Activated CD8-positive, alpha-beta memory T cell treated with anti-CD3 and anti-CD28 coated beads for 4 hours (primary cell): ENCODE measurements around the gene RALGPS1.
"Not testable (repeated sequence)": the region's sequence is repeated elsewhere in the genome, so short reads cannot be mapped to it uniquely, and the experiment has no call there.

ENCODE experiments used
- DNase-seq, 2 donors: peaks; one replicate each; pipeline ENCODE4 v3.0.0-alpha.2; 2020; ENCODE audit warnings: low read depth in 2 of 2

The RALGPS1 gene

DNA sequence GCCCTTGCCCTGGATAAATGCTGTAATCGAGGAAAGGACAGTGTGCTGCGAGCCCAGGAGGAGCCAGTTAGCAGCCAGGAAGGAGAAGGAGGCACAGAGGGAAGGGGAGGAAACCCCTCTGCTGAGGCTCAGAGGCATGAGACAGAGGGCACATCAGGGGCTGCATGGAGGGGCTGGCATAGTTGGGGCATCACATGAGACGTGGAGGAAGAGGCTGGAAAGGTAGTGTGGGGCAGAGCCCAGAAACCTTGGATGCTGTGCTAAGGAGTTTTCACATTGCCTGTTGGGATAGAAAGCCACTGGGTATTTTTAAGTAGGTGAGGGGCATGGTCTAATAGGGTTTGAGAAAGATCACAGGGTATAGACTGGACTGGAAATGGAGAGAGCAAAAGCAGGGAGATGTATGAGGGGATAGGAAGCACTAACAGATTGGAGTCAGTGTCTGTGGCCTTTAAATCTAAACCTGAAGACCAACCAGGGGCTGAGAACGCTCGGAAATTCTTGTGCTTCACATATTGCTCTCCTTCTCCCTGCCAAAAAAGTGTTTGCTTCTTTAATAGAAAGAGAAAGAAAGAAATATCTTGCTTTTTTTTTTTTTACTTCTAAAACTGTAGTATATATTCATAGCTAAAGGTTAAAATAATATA lies 240.9 kb downstream of the RALGPS1 start:
- no peak for DNase-seq

GRCh38 chr9:127158786-127159324 lies 244.3 kb downstream of the RALGPS1 start:
- DNase-seq = no peak

- DNase-seq = no peak
Observed at GRCh38 chr9:127159325-127159801, 244.8 kb downstream of the RALGPS1 start.

DNA sequence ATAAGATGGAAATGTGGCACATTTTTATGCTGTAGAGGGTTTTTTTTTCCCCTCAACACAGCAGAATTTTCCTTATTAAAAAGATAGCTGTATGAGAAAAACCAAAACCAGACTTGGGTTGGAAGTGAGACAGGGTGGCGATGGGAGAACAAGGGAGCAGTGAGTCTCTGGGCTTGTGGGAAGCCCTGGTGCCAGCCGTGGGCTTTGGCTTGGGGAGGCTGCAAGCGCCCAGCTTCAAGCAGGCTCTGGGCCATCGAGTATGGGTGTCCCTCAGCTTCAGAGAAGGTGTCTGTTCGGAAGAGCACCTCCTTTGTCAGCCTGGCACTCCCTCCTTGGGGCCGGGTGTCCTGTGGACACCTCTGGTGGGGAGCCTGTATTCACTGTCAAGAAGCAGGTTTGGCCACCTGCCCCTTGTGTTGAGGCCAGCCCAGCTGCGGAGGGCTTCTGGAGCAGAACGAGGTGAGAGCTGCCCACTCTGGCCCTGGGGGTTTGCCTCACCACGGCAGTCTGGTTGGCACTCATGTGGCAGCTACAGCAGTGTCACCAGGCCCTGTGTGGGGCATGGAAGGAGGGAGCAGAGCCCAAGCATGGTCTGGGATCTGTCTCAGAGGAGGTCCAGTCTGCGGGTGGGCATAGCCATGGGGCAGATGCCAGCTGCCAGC lies 245.5 kb downstream of the RALGPS1 start:
- DNase-seq = no peak

DNA sequence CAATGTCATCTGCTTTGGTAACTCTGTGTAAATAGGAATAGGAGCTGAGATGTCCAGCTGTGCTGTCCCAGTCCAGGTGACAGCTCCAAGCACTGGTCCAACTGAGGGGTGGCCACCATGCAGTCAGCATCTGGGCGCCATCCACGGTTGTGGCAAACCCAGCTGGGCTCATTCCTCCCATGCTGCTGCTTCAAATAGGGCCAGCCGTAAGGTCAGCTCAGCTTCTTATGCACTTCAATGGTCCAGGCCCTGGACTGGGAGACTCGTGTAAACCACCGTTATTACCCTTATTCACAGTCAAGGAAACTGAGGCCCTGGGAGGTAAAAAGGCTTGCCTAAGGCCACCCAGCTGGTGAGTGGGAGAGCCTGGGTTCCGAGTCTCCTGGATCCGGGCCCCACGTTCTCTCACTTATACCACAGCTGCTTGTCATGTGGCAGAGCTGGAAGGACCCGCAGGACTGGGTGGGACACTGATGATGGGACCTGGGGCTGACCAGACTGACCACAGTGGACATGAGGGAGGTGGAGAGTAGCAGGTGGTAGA lies 246.6 kb downstream of the RALGPS1 start:
- no peak for DNase-seq

DNA sequence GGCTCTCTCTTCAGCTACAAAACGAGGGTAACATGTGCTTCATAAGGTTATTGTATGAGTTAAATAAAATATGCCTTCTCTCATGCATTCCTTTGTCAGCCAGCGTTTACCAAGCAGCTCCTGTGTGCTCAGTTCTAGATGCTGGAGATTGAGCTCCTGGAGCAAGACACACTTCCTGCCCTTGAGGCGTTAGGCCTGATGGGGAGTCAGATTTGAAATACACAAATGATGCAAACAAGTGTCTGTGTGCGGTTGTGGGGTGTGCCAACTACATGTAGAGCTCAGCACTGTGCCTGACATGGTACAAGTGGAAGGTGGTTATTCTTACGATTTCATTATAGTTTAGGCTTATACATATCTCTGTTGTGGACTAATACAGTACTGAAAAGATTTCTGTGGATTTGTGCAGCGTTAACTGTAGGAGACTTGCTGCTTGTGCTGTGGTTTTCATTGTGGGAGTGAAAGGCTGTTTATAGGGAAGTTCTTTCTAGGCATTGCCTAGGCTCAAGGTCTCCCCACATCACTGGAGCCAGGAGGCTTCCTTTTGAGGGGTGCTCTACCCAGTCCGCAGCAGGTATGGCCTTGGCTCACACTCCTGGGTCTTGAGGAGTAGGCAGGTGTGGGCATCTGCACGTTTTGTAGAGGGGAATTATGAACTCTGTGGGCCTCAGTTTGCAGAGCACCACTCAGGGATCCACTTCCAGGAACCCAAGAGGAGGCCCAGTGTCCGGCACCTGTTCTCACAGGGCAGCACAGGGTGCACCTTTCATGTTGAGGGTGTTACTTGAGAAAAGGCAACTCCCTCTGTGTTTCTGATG lies 247.7 kb downstream of the RALGPS1 start:
- DNase-seq = no peak

- DNase-seq = no peak
Observed at GRCh38 chr9:127162864-127163365, 248.3 kb downstream of the RALGPS1 start.

DNA sequence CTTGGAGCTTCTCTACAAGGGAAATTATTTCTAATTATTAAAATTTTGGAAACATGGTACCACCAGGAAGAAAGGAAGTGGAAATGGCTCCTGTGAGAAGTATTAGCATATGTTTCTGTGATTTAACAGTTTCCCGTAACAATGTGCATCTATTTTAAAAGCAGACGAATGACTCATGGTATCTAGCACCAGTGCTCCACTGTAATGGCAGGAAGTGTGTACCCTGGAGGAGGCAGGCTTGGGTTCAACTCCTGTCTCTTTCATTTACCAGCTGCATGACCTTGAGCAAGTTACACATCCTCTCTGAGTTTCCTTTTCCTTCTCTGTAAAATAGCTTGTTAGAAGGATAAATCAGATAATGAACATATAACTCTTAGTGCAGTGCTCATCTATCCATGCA lies 248.8 kb downstream of the RALGPS1 start:
- DNase-seq = no peak

GRCh38 chr9:127165116-127165515 lies 250.5 kb downstream of the RALGPS1 start:
- no peak for DNase-seq

DNA sequence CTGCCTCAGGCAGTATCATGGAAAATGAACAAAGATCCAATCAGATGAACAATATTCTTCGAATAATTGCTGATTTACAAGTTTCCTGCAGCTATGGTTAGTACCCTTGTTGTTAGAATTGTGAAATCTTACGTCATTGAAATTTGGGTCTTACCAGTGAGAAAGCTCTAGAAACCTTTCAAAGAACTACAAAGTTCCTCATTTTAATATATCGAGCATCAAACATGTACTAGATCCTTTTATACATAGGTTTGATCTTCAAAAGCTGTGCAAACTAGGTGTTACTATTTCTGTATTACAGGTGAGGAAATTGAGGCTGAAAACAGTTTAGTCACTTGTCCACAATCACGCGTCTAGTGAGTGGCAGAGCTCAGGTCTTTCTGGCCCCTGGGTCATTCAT lies 251.5 kb downstream of the RALGPS1 start:
- DNase-seq = no peak

DNA sequence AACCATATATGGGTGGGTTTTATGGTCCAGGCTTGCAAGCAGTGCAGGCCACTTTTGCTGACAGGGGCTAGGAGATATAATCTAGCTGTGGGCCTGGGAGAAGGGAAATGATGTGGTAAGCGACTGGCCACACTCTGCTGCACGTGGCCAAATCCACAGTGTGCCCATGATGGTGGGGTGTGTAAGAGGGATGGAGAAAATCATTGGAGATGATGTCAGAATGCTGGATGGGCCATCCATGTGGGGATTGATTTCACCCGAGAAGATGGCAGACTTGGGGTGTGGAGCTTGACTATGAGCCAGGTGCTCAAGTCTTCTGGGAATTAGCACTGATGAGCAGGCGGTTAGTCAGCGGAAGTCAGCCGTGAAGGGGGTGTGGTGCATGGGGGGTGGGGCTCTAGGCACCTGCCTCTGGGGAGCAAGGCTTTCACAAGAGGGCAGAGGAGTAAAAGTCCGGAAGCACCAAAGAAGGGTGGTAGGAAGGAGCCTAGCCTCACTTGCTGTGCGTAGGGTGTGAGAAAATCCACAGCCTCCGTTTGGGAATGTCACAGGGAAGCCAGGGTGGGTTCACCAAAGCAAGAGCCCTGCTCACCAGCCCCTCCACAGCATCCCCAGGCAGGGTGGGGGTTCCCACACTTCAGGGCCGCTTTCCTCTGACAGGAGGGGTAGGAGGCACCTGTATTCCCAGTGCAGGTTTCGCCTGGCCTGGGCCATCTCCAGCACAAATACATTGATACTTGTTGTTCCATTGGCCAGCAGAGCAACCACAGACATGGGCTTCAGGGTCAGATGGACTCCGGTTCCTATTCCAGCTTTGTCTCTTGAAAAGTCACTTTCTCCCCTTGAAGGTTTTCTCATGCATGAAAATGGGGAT lies 252.3 kb downstream of the RALGPS1 start:
- DNase-seq = no peak

DNA sequence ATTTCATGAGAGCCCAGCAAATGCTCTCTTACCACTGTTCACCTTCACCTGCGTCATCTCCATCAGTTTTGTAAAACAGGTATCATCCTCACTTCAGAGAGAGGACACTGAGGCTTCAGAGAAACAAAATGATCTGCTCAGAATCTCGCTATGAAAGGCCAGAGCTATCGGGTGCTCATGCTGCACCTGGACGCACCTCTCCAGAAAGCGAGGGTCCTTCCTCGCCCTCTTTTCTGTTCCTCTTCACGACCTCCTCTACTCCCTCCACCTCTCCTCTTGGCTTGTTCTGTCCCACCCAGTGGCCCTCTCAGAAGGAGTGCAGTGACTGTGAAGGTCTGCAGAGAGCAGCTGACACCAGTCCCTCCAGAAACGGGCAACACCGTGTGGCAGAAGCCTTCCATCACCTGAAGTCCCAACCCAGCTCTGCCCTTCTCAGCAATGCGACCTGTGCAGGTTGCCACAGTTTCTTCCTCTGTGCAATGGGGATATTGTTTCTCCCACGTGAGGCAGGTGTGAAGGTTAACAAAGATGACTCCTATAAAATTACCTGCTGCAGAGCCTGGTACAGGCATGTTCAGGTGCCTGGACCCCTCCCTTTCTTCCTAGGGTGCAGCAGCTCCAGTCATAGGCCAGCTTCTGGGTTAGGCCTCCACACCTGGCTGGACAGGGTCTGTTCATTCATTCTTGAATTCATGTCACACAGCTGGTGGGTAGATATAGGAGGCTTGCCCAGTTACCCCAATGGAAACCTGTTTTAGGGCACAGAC lies 253.2 kb downstream of the RALGPS1 start:
- DNase-seq = no peak

GRCh38 chr9:127168756-127169574 lies 254.4 kb downstream of the RALGPS1 start:
- no peak for DNase-seq

- DNase-seq = no peak
Observed at GRCh38 chr9:127169575-127169883, 254.9 kb downstream of the RALGPS1 start.

DNA sequence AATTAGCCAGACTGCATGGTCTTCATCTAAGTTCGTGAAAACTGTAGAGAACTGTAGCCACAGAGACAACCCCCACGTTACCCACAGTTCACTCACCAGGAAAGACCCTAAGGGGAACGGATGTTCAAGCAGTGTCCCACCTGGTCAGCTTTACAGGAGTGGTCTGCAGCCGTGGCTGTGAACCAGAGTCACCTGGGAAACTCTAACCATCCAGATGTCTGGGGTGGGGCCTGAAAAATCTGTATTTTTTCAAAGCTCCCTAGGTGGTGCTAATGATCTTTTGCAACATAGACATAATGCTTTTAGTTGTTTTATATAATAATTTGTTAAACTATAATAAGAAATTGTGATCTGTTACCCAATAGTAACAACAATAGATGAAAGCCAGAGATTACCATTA lies 255.5 kb downstream of the RALGPS1 start:
- no peak for DNase-seq

DNA sequence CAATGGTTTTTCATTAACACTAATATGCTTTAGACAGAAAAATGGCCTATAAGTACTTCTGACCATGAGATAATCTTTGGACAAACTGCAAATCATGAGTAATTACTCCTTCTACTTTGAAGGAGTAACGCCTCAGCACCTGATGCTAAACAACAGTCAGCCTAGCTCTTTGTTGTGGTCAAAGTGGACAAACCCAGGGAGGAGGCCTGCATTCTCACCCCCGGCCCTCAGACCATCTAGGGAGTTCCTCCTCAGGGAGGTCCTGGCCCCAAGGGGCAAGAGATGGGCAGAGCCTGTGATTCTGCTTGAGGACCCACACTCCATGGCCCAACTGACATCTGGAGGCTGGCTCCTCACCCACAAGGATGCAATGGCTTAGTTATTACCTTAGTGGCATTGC lies 256.1 kb downstream of the RALGPS1 start:
- no peak for DNase-seq

GRCh38 chr9:127171348-127171747 lies 256.8 kb downstream of the RALGPS1 start:
- not testable (repeated sequence) for DNase-seq

GRCh38 chr9:127172066-127172707 lies 257.6 kb downstream of the RALGPS1 start:
- no peak for DNase-seq

DNA sequence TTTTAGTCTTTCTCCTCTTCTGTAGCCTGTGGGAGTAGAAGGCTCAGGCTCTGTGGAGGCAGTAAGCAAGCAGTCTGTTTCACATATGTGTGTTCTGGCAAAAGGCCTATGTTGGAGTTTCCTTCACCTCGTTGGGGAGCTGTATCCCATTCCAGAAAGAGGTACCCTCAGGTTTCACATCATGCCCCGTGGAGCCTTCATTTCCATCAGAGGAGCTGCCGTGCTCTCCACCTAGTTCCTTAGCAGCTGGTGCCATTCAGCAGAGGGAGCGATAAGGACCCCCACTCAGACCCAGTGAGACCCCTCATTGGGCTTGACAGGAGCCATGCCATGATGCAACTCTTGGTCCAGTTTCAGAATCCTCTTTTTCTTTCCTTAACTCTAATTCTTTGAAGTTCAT lies 258.5 kb downstream of the RALGPS1 start:
- DNase-seq = no peak
